AG04449 (cell line): Measurements from ENCODE around the gene DIPK1A.

ENCODE experiments used
- CTCF ChIA-PET: fragments of 350-600 bp; formaldehyde crosslinking; extraction: SDS; loops from one replicate; lab custom pipeline; 2021; ENCODE audit warnings: antibody characterized with exemption; lab: Yijun Ruan, JAX
- POLR2A ChIA-PET: fragments of 400-600, 350-600 bp; formaldehyde crosslinking; extraction: SDS; loops from one replicate; lab custom pipeline; 2020; ENCODE audit warnings: antibody characterized with exemption, inconsistent platforms; lab: Yijun Ruan, JAX
- DNase-seq: peaks from one replicate; pipeline ENCODE4 v3.0.0-alpha.2; 2010; ENCODE audit warnings: low read depth, low spot score
- H3K4me3 ChIP-seq: 2 replicates; pipeline ENCODE4 v1.5.1; 2011; ENCODE audit warnings: low read depth, mild to moderate bottlenecking, control low read depth, low read length
- CTCF ChIP-seq: IDR thresholded peaks from one replicate; pipeline ENCODE4 v1.5.1; 2011; ENCODE audit warnings: mild to moderate bottlenecking, moderate library complexity, low read length, control low read depth, inconsistent platforms; ENCODE audit not compliant: insufficient read depth; ENCODE audit errors: missing control alignments

The DIPK1A gene

GRCh38 chr1:92805216-92805615 is 156.0 kb downstream of the DIPK1A start:
- no peak for TF ChIP-seq CTCF
- DNase-seq, result no peak
- H3K4me3 ChIP-seq, result no peak overlapping the region
- ChIA-PET CTCF (interaction anchor here (1.3 to 1.5 kb wide), 2 partner anchors 12 to 22 kb away, joined by 3 to 16 read pairs; no protein-coding TSS in a partner anchor), POLR2A (no interaction called here)

DNA sequence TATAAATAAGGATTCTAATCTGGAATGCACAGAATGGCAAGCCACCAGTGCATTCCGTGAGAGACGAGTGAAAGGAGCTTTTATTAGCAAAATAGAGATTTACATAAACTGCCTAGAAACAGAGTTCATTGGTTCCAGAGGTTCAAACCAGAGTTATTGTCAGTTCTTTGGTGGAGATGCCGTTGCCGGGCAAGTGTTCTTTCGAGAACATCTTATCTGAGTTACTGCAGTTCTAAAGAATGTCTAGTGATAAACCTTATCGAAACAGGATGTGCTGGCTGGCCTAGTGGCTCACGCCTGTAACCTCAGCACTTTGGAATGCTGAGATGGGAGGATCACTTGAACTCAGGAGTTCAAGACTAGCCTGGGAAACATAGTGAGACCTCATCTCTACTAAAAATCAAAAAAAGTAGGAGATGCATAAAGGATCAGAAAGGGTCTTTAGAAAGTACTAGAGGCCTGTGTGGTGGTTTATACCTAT is 156.5 kb downstream of the DIPK1A start:
- H3K4me3 ChIP-seq, result no peak overlapping the region
- CTCF ChIA-PET, result interaction anchor here (0.8 to 1.5 kb wide), 3 partner anchors 13 to 55 kb away, joined by 3 to 16 read pairs (median 4); no protein-coding TSS in a partner anchor
- POLR2A ChIA-PET, result interaction anchor here (0.7 kb wide), 1 partner anchor 10 kb away, joined by 3 read pairs; no protein-coding TSS in a partner anchor
- TF ChIP-seq CTCF, result no peak
- DNase-seq, result peak; percentile 78

GRCh38 chr1:92803140-92803887 is 157.9 kb downstream of the DIPK1A start:
- POLR2A ChIA-PET, result no interaction called here
- CTCF ChIA-PET, result interaction anchor here (1.7 kb wide), 1 partner anchor 28 kb away, joined by 6 read pairs; the partner anchor contains the start of gene RPL5
- TF ChIP-seq CTCF, result no peak

GRCh38 chr1:92797961-92798360 is 163.3 kb downstream of the DIPK1A start:
- no peak overlapping the region for H3K4me3 ChIP-seq
- no peak for DNase-seq
- no peak for TF ChIP-seq CTCF
- CTCF ChIA-PET, result interaction anchor here (0.9 to 1.3 kb wide), 4 partner anchors 9 to 49 kb away, joined by 3 to 6 read pairs (median 4); no protein-coding TSS in a partner anchor
- POLR2A ChIA-PET, result interaction anchor here (1.0 kb wide), 1 partner anchor 13 kb away, joined by 4 read pairs; the partner anchor contains the start of gene EVI5

More at GRCh38 chr1:92803140-92803887, 157.9 kb downstream of the DIPK1A start:
- DNase-seq, result no peak
- no peak overlapping the region for H3K4me3 ChIP-seq

DNA sequence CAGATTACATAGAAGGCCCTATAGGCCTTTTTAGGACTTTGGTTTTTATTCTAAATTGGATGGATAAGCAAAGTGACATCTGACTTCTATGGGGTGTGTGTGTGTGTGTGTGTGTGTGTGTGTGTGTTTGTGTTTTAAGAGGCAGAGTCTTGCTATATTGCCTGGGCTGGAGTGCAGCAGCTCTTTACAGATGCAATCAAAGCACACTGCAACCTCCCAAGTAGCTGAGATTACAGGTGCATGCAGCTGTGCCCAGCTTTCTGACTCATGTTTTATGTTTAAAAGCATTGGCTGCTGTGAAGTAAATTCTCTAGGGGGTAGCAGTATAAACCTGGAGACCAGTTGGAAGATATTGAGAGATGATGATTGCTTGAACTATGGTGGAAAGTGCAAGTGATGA is 164.0 kb downstream of the DIPK1A start:
- no peak for TF ChIP-seq CTCF
- DNase-seq, result no peak
- no peak overlapping the region for H3K4me3 ChIP-seq
- ChIA-PET POLR2A (interaction anchor here (1.0 kb wide), 1 partner anchor 12 kb away, joined by 4 read pairs; the partner anchor contains the start of gene EVI5), CTCF (interaction anchor here (1.1 kb wide), 1 partner anchor 48 kb away, joined by 3 read pairs; no protein-coding TSS in a partner anchor)

- ChIA-PET CTCF (interaction anchor here (0.8 to 6.7 kb wide), 5 partner anchors 11 to 47 kb away, joined by 3 to 28 read pairs (median 3); partner anchors contain the start of gene RPL5), POLR2A (interaction anchor here (0.9 to 1.5 kb wide), 2 partner anchors 9 to 10 kb away, joined by 3 to 6 read pairs; partner anchors contain the start of gene EVI5)
- no peak for TF ChIP-seq CTCF
- no peak for DNase-seq
- no peak overlapping the region for H3K4me3 ChIP-seq
Measured at GRCh38 chr1:92795166-92795565, 166.1 kb downstream of the DIPK1A start.
